AG10803 (cell line): Measurements from ENCODE around the gene ANKRD35.

Experiments
- DNase-seq: peaks from one replicate; pipeline ENCODE4 v3.0.0; 2010; ENCODE audit warnings: low read depth
- H3K4me3 ChIP-seq: 2 replicates; pipeline ENCODE4 v1.5.1; 2011; ENCODE audit warnings: mild to moderate bottlenecking, low read length, control low read depth
- TF ChIP-seq, protein P1 (sequence below): conservative IDR thresholded peaks from 2 replicates; pipeline ENCODE4 v1.5.1; 2011; ENCODE audit warnings: mild to moderate bottlenecking, low read length, control low read depth, inconsistent platforms

Gene ANKRD35

DNA sequence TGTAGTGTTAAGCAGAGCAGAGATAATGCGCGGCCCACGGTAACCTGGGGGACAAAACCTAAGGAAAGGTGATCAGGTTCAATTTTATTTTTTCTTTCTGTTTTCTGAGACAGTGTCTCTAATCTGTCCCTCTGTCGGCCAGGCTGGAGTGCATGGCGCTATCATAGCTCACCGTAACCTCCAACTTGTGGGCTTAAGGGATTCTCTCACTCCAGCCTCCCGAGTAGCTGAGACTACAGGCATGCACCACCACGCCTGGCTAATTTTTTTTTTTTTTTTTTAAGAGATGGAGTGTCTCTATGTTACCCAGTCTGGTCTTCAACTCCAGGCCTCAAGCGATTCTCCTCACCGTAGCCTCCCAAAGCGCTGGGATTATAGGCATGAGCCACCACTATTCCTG lies 724 bp upstream of the ANKRD35 start:
- DNase-seq = no peak
- TF ChIP-seq, protein P1, sequence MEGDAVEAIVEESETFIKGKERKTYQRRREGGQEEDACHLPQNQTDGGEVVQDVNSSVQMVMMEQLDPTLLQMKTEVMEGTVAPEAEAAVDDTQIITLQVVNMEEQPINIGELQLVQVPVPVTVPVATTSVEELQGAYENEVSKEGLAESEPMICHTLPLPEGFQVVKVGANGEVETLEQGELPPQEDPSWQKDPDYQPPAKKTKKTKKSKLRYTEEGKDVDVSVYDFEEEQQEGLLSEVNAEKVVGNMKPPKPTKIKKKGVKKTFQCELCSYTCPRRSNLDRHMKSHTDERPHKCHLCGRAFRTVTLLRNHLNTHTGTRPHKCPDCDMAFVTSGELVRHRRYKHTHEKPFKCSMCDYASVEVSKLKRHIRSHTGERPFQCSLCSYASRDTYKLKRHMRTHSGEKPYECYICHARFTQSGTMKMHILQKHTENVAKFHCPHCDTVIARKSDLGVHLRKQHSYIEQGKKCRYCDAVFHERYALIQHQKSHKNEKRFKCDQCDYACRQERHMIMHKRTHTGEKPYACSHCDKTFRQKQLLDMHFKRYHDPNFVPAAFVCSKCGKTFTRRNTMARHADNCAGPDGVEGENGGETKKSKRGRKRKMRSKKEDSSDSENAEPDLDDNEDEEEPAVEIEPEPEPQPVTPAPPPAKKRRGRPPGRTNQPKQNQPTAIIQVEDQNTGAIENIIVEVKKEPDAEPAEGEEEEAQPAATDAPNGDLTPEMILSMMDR = no peak
- H3K4me3 ChIP-seq = peak overlapping the region; percentile 74

GRCh38 chr1:145884675-145885074 lies 991 bp downstream of the ANKRD35 start:
- TF ChIP-seq, protein P1 = no peak
- peak; percentile 63 for DNase-seq
- H3K4me3 ChIP-seq = no peak overlapping the region

GRCh38 chr1:145879775-145880174 lies 5.9 kb downstream of the ANKRD35 start:
- DNase-seq = no peak
- TF ChIP-seq, protein P1 = no peak
- H3K4me3 ChIP-seq = no peak overlapping the region

DNA sequence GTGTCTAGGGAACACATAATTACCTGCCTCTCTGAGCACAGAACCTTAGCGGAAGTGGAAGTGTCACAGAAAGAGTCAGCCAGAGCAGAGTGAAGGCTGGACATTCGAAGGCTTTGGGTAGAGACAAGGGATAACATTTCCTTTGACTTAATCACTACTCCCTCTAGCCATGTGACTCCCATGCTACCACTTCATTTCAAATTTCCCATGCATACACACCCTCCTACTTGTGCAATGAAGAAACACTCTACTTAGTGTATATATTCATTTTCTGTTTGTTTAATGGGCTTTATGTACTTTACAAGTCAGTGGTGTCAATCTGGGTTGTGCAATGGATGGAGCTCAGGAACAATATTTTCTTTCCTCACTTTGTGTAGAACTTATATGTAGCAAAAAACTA lies 6.9 kb downstream of the ANKRD35 start:
- TF ChIP-seq, protein P1 = no peak
- DNase-seq = no peak
- no peak overlapping the region for H3K4me3 ChIP-seq

DNA sequence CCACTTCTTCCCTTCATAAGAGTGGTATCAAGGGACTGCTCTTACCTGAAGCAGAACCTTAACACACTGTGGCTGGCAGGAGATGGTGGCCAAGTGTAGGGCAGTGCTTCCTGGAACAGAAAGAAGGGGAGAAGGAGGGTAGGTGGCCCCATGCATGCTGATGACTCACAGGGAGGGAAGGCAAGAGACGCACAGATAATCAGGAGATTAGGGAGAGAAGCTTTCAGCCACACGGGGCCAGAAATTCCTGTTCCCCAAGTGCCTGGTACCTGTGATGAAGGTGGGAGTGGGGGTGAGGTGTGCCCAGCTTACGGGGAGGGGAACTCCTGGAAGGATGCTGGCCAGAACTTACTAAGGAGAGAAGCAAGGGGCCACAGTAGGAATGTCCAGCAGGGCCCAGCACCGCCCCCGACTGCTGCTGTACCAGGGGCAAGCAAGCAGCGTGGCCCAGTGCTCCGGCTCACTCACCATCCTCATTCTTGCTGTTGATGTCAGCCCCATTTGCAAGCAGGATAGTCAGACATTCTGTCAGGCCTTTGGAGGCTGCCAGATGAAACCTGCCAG lies 7.7 kb downstream of the ANKRD35 start:
- DNase-seq = no peak
- TF ChIP-seq, protein P1 = no peak
- no peak overlapping the region for H3K4me3 ChIP-seq

DNA sequence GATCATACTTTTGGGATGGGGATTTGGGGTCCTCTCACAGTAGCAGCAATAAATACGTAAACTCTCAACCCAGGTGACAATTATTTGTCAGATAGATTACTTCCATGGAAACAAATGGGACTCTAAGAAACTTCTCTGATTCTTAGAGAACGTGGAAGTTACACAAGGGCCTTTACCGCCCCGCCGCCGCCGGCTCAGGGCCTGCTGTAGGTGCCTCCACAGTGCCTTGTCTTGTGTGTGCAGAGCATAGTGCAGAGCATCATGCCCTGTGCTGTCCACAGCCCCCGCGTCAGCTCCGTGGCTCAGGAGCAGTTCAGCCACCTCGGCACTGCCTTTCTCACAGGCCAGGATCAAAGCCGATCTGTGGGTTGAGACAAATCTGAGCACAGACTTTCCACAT lies 11.0 kb downstream of the ANKRD35 start:
- TF ChIP-seq, protein P1 = no peak
- H3K4me3 ChIP-seq = no peak overlapping the region
- DNase-seq = no peak

GRCh38 chr1:145871994-145872924 lies 13.4 kb downstream of the ANKRD35 start:
- DNase-seq = peak; percentile 55
- H3K4me3 ChIP-seq = peak overlapping the region; percentile 61
- TF ChIP-seq, protein P1 = no peak; the same call in 1 of the 2 replicates
